ENCODE measurements around the gene CWC27. TPM values are rescaled to one million over a fixed set of nuclear protein-coding genes. Genes with fewer than 3 reads are reported as not detected.
"Not testable (repeated sequence)": the region's sequence is repeated elsewhere in the genome, so short reads cannot be mapped to it uniquely, and the experiment has no call there.

The CWC27 gene
- total RNA-seq, 2 donors from 2014 or later: 37.5 to 39.1 TPM

DNA sequence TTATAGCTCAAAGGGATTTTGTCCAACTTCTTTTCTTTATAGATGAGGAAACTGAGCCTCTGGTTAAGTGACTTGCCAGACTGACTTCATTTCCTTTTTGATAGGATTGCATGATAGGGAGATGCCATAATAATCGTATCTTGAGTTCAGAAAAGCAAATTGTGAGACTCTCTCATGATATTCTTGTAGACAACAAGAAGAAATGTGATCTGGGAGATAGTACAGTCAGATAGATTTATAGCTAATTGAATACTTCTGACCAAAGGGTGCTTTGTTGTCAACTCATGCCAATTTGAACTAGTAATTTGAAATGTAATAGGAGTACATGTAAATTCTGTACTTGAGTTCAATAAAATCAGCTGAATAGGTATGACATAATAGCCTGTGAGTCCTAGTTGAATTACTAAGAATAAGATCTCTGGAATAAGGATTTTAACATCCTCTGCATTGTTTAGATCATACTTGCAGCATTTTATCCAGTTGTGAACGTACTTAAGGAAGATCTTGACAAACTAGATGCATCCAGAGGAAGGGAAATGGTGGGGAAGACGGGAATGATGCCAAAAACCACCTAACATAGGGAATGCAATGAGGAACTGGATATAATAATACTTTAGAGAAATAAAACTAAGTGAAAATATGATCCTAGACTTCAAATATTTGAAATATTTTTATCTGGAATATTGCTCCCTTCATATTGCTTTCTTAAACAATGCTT lies 25.5 kb downstream of the CWC27 start:
- Mint-ChIP-seq H3K4me3 (no peak overlapping the region), H3K27me3 (ENCODE audit: low read depth) (no peaks in the 10 kb centered on the region), H3K9me3 (no peaks in the 10 kb centered on the region), H3K4me1 (ENCODE audit: low read depth) (no peaks in the 10 kb centered on the region), H3K36me3 (ENCODE audit: insufficient read depth in 2 of 2) (no peaks in the 10 kb centered on the region), H3K27ac (no peak overlapping the region)
- DNase-seq (no peak), ATAC-seq (replicated peaks in 1 of 2) (no peak)

DNA sequence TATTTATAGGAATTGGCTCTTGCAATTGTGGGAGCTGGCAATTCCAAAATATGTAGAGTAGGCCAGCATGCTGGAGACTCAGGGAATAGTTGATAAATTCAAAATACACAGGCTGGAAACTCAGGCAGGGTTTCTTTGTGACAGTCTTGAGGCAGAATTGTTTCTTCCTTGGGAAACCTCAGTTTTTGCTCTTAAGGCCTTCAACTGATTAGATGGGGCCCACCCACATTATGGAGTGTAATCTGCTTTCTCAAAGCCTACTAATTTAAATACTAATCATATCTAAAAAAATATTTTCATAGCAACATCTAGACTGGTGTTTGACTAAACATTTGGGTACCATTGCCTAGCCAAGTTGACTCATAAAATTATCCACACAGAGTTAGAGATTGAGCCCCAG lies 27.6 kb downstream of the CWC27 start:
- H3K4me3 Mint-ChIP-seq: no peak overlapping the region
- no peaks in the 10 kb centered on the region for H3K27me3 Mint-ChIP-seq (ENCODE audit: low read depth)
- no peaks in the 10 kb centered on the region for H3K4me1 Mint-ChIP-seq (ENCODE audit: low read depth)

DNA sequence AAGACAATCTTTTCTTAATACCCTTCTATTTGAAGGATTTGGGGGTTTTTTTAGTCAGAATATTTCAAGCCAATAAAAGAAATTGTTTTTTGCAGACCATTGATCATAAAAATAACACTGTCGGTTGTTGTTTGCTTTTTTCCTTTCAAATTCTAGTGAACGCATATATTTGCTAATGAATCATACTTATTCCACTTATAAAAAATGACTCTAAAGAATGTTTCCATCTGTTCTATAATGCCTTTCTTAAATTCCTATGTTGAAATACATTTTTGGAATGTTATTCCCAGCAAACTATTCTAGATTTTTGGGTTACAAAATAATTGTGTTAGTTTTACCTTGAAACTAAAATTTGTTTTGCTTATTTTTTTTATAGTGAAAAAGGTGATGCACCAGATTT lies 32.2 kb downstream of the CWC27 start:
- Mint-ChIP-seq H3K9me3 (no peaks in the 10 kb centered on the region), H3K27me3 (ENCODE audit: low read depth) (no peaks in the 10 kb centered on the region), H3K36me3 (ENCODE audit: insufficient read depth in 2 of 2) (no peaks in the 10 kb centered on the region), H3K4me3 (no peak overlapping the region), H3K4me1 (ENCODE audit: low read depth) (no peaks in the 10 kb centered on the region), H3K27ac (no peak overlapping the region)
- no peak for ATAC-seq (replicated peaks in 1 of 2)
- no peak for DNase-seq

More for the DNA sequence above, 27.6 kb downstream of the CWC27 start:
- H3K9me3 Mint-ChIP-seq: no peaks in the 10 kb centered on the region
- ATAC-seq (replicated peaks in 1 of 2) (no peak), DNase-seq (no peak)
- H3K27ac Mint-ChIP-seq: no peak overlapping the region
- no peaks in the 10 kb centered on the region for H3K36me3 Mint-ChIP-seq (ENCODE audit: insufficient read depth in 2 of 2)

DNA sequence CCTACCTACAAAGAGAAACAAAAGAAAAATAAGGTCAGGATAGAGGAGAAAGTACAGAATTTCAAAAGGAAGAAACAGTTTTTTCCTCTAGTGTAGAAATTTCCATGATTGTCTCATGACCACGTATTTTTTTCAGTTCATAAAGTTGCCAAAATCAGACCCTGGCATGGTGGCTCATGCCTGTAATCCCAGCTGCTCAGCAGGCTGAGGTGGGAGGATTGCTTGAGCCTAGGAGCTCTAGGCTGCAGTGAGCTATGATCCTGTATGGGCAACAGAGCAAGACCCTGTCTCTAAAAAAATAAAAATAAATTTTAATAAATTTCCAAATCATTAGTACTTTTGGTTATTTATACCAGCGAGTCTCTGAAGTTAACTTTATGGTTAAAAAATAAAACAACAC lies 37.8 kb downstream of the CWC27 start:
- peaks cover 0 to 1% of the 10 kb centered on the region in 2 donors for H3K36me3 Mint-ChIP-seq (ENCODE audit: insufficient read depth in 2 of 2)
- H3K4me1 Mint-ChIP-seq (ENCODE audit: low read depth): no peaks in the 10 kb centered on the region
- no peak overlapping the region for H3K27ac Mint-ChIP-seq
- DNase-seq (no peak), ATAC-seq (replicated peaks in 1 of 2) (no peak)
- H3K4me3 Mint-ChIP-seq: no peak overlapping the region
- no peaks in the 10 kb centered on the region for H3K27me3 Mint-ChIP-seq (ENCODE audit: low read depth)
- no peaks in the 10 kb centered on the region for H3K9me3 Mint-ChIP-seq

DNA sequence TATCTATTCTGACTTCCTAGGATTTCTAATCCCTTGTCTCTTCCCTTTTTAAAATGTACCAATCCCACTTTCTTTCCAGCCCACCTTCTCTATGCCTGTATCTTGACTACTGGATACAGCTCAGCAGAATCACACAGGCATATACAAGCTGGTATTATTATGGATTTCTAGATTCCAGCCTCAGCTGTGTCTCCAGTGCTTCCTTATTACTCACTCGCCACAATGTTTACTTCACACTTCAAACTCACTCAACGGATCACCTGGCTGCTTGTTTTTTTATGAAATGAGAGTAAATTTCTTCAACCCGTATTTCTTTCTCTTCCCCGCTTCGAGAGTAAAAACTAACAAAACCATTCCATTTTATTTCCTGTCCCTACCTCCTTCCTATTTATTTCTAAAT lies 38.8 kb downstream of the CWC27 start:
- H3K36me3 Mint-ChIP-seq (ENCODE audit: insufficient read depth in 2 of 2): peaks cover 0 to 1% of the 10 kb centered on the region in 2 donors
- no peaks in the 10 kb centered on the region for H3K27me3 Mint-ChIP-seq (ENCODE audit: low read depth)
- H3K27ac Mint-ChIP-seq: peak overlapping the region; percentile 18
- H3K9me3 Mint-ChIP-seq: no peaks in the 10 kb centered on the region
- no peak for DNase-seq
- no peak overlapping the region for H3K4me3 Mint-ChIP-seq
- no peaks in the 10 kb centered on the region for H3K4me1 Mint-ChIP-seq (ENCODE audit: low read depth)
- no peak for ATAC-seq (replicated peaks in 1 of 2)

DNA sequence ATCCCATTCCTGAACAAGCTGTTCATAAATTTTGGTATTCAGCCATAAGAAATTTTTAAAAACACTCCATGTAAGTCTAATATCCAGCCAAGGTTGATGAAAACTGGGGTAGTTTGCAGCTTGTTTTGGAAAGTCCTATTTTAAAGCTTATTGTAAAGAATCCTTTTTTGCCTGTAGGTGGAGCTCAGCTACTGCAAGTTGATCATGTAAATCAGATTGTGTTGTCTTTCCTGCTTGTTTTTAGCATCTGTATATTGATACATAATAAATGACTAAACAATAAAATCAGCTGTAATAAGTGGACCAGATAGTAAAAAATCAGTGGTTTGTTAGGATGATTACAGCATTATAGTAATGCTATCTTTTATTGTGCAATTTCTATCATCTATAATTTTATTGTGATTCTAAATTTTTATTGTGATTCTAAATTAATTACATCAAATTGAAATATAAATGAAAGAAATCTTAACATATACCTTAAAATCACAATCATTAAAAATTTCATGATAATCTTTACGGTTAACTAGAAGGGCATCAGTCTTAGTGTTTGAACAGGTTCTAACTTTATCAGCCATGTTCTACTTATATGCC lies 42.4 kb downstream of the CWC27 start:
- ATAC-seq (replicated peaks in 1 of 2): no peak
- peaks cover 0 to 1% of the 10 kb centered on the region in 2 donors for H3K36me3 Mint-ChIP-seq (ENCODE audit: insufficient read depth in 2 of 2)
- peaks cover 15% of the 10 kb centered on the region for H3K4me1 Mint-ChIP-seq (ENCODE audit: low read depth)
- H3K4me3 Mint-ChIP-seq: no peak overlapping the region
- no peak overlapping the region for H3K27ac Mint-ChIP-seq
- no peaks in the 10 kb centered on the region for H3K9me3 Mint-ChIP-seq
- H3K27me3 Mint-ChIP-seq (ENCODE audit: low read depth): no peaks in the 10 kb centered on the region
- DNase-seq: peak in 1 of 2 donors; percentile 3

DNA sequence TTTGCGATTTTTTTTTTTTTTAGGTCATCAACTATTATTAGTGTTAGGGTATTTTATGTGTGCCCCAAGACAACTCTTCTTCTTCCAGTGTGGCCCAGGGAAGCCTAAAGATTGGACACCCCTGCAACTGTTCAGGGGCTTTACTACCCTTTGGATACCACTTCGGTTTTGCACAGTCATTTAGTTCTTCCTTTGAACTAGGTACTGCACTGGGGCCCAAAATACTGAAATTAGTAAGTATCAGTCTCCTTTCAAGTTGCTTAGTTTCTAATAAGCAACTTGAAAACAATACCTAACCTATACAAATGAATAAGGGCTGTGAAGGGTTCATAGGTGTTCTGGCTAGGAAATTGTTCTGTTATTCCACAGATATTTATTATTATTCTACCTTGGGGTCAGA lies 45.3 kb downstream of the CWC27 start:
- Mint-ChIP-seq H3K27me3 (ENCODE audit: low read depth) (no peaks in the 10 kb centered on the region), H3K27ac (no peak overlapping the region), H3K4me3 (no peak overlapping the region), H3K4me1 (ENCODE audit: low read depth) (peaks cover 15% of the 10 kb centered on the region), H3K36me3 (ENCODE audit: insufficient read depth in 2 of 2) (no peaks in the 10 kb centered on the region), H3K9me3 (no peaks in the 10 kb centered on the region)
- no peak for DNase-seq
- peak; percentile 87 to 90 for ATAC-seq (replicated peaks in 1 of 2)

DNA sequence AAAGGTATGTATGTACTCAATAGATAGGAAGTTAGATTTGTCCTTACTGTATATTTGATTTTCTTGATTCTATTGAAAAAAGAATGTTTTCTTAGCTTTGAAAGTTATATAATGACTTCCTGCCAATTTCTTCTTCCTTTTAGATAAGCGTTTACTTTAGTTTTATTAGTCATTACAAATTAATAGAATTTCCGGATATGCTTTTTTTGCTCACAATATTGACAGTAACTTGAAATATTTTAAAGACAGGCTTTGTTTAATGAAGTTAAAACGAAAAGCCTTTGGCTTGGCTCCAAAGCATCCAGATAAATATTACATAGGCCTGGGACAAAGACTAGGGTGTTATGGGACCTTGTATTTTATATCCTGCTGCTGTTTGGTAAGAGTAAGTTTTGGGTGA lies 49.5 kb downstream of the CWC27 start:
- H3K27me3 Mint-ChIP-seq (ENCODE audit: low read depth): no peaks in the 10 kb centered on the region
- H3K9me3 Mint-ChIP-seq: no peaks in the 10 kb centered on the region
- peaks cover 0 to 3% of the 10 kb centered on the region in 2 donors for H3K36me3 Mint-ChIP-seq (ENCODE audit: insufficient read depth in 2 of 2)
- peaks cover 29% of the 10 kb centered on the region for H3K4me1 Mint-ChIP-seq (ENCODE audit: low read depth)
- DNase-seq (no peak), ATAC-seq (replicated peaks in 1 of 2) (no peak)
- H3K4me3 Mint-ChIP-seq: no peak overlapping the region
- H3K27ac Mint-ChIP-seq: no peak overlapping the region

DNA sequence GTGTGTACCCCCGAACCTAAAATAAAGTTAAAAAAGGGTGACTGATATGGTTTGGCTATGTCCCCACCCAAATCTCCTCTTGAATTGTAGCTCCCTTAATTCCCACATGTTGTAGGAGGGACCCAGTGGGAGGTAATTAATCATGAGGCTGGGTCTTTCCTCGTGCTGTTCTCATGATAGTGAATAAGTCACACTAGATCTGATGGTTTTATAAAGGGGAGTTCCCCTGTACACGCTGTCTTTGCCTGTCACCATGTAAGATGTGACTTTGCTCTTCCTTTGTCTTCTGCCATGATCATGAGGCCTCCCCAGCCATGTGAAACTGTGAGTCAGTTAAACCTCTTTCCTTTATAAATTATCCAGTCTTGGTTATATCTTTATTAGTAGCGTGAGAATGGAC lies 50.6 kb downstream of the CWC27 start:
- H3K4me3 Mint-ChIP-seq; DNase-seq; H3K9me3 Mint-ChIP-seq; H3K27me3 Mint-ChIP-seq (ENCODE audit: low read depth); ATAC-seq (replicated peaks in 1 of 2); H3K36me3 Mint-ChIP-seq (ENCODE audit: insufficient read depth in 2 of 2): not testable (repeated sequence)
- Mint-ChIP-seq H3K4me1 (ENCODE audit: low read depth) (peaks cover 18% of the 10 kb centered on the region), H3K27ac (peak overlapping the region; percentile 2)

DNA sequence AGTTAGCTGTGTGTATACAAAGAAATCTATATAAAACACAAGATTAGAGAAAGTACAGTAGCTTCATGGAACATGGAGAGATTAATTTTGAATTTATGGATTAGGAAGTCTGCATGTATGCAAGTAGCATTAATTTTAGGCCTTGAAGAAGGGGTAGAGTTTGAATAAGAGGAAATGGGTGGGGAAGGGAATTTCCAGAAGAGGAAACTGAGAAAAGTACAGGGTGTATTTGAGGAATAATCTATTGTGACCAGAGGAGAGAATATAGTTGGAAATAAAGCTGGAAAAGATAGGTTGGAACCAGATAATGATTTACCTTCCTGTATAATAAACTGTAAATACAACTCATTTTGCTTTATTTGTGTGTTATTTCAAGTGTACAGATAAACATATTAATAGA lies 53.6 kb downstream of the CWC27 start:
- Mint-ChIP-seq H3K27ac (no peak overlapping the region), H3K9me3 (no peaks in the 10 kb centered on the region), H3K4me3 (no peak overlapping the region), H3K36me3 (ENCODE audit: insufficient read depth in 2 of 2) (peaks cover 0 to 3% of the 10 kb centered on the region in 2 donors), H3K4me1 (ENCODE audit: low read depth) (peaks cover 15% of the 10 kb centered on the region), H3K27me3 (ENCODE audit: low read depth) (no peaks in the 10 kb centered on the region)
- DNase-seq (no peak), ATAC-seq (replicated peaks in 1 of 2) (no peak)

DNA sequence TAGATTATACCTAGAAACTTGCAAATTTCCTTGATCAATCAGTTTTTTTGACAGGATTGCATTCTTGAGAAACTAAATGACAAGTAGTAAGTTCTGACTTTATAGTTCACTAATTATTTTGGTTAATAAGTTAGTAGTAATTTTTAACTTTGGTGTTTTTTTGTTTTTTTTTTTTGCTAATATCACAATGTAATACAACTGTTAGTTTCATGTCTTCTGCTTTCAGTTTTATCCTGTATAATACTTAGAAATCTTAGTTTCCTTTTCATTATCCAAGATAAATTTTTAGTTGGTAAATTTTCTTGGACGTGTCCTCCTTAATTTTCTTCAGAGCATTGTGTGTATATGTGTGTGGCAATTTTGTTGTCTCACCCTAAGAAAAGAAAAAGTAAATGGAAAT lies 57.8 kb downstream of the CWC27 start:
- no peaks in the 10 kb centered on the region for H3K27me3 Mint-ChIP-seq (ENCODE audit: low read depth)
- no peak overlapping the region for H3K4me3 Mint-ChIP-seq
- no peak overlapping the region for H3K27ac Mint-ChIP-seq
- H3K9me3 Mint-ChIP-seq: no peaks in the 10 kb centered on the region
- ATAC-seq (replicated peaks in 1 of 2) (no peak), DNase-seq (no peak)
- H3K36me3 Mint-ChIP-seq (ENCODE audit: insufficient read depth in 2 of 2): peaks cover 2 to 3% of the 10 kb centered on the region in 2 donors
- peaks cover 8% of the 10 kb centered on the region for H3K4me1 Mint-ChIP-seq (ENCODE audit: low read depth)

DNA sequence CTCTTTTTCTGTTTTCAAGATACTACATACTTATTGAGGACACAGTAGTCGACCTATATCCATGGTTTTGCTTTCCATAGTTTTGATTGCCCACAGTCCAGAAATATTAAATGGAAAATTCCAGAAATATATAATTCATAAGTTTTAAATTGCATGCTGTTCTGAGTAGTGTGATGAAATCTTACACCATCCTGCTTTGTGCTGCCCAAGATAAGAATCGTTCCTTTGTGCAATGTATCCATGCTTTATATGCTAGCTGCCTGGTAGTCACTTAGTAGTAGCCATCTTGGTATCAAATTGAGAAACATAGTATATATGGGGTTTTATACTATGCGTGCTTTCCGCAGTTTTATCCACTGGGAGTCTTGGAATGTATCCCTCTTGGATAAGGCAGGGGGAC lies 59.0 kb downstream of the CWC27 start:
- Mint-ChIP-seq H3K4me1 (ENCODE audit: low read depth) (no peaks in the 10 kb centered on the region), H3K4me3 (no peak overlapping the region), H3K9me3 (no peaks in the 10 kb centered on the region), H3K27me3 (ENCODE audit: low read depth) (no peaks in the 10 kb centered on the region), H3K27ac (no peak overlapping the region), H3K36me3 (ENCODE audit: insufficient read depth in 2 of 2) (peaks cover 2 to 3% of the 10 kb centered on the region in 2 donors)
- DNase-seq (no peak), ATAC-seq (replicated peaks in 1 of 2) (no peak)

DNA sequence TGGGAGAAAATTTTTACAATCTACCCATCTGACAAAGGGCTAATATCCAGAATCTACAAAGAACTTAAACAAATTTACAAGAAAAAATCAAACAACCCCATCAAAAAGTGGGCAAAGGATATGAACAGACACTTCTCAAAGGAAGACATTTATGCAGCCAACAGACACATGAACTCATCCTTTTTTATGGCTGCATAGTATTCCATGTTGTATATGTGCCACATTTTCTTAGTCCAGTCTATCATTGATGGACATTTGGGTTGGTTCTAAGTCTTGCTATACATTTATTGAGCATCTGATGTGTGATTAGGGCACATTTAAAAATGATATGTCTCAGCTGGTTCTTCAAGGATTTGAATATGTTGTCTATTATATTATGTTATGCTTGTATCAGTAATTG lies 61.9 kb downstream of the CWC27 start:
- H3K4me3 Mint-ChIP-seq: not testable (repeated sequence)

DNA sequence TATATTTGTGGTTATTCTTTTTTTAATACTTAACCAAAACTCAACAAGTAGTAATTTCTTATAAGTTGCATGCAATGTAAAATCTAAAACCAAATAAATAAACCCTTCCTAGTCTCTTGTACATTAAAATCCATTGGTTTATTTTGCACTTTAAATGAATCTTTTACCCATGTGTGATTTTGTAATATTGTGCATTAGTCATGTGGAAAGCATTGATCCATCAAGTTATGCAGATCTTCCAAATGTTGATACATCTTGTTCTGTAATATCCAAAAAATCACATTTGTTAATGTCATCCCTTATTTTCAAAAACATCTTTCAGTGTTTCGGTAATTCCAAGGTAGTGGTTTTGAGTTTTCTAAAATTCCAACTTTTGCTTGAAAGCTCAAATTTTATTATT lies 63.3 kb downstream of the CWC27 start:
- ATAC-seq (replicated peaks in 1 of 2) (no peak), DNase-seq (no peak)
- H3K9me3 Mint-ChIP-seq: no peaks in the 10 kb centered on the region
- H3K4me1 Mint-ChIP-seq (ENCODE audit: low read depth): no peaks in the 10 kb centered on the region
- no peak overlapping the region for H3K27ac Mint-ChIP-seq
- no peaks in the 10 kb centered on the region for H3K27me3 Mint-ChIP-seq (ENCODE audit: low read depth)
- peaks cover 2 to 3% of the 10 kb centered on the region in 2 donors for H3K36me3 Mint-ChIP-seq (ENCODE audit: insufficient read depth in 2 of 2)
- H3K4me3 Mint-ChIP-seq: no peak overlapping the region

More for the DNA sequence above, 61.9 kb downstream of the CWC27 start:
- not testable (repeated sequence) for H3K36me3 Mint-ChIP-seq (ENCODE audit: insufficient read depth in 2 of 2); H3K27ac Mint-ChIP-seq; ATAC-seq (replicated peaks in 1 of 2); H3K27me3 Mint-ChIP-seq (ENCODE audit: low read depth); H3K9me3 Mint-ChIP-seq; DNase-seq; H3K4me1 Mint-ChIP-seq (ENCODE audit: low read depth)

All from activated T-cell treated with anti-CD3 and anti-CD28 coated beads, Interleukin-2, amount 50 U/mL, for 72 hours (primary cell).